K562 (cell line): ENCODE measurements around the gene TACC3. TPM values are rescaled to one million over a fixed set of nuclear protein-coding genes. Genes with fewer than 3 reads are reported as not detected.

Experiments
- GABPA ChIP-seq: fragments of 200-800 bp; sonication (Bioruptor generic); conservative IDR thresholded peaks from 2 replicates; pipeline ENCODE4 v1.6.1; 2016; ENCODE audit warnings: low read depth, missing genetic modification characterization, missing compliant biosample characterization
- NR3C1 ChIP-seq: sonication (generic); formaldehyde crosslinking; IDR thresholded peaks from 2 replicates; pipeline ENCODE4 v1.8.1; 2022; ENCODE audit warnings: missing genetic modification reagents
- RERE ChIP-seq: sonication (generic); formaldehyde crosslinking; IDR thresholded peaks from 2 replicates; pipeline ENCODE4 v1.8.0; 2023; ENCODE audit warnings: missing genetic modification reagents, mild to moderate bottlenecking, borderline replicate concordance
- ZBTB11 ChIP-seq, 3 experiments: fragments of 200-800 bp in 1 of 3; fragments of 250-450 bp in 1 of 3; fragments of 450-650 bp in 1 of 3; sonication (Bioruptor Pico) in 1 of 3; sonication (Bioruptor generic) in 1 of 3; formaldehyde crosslinking in 1 of 3; IDR thresholded peaks; 2 replicates each; pipeline versions ENCODE4 v1.6.1 to v1.8.0; 2016 to 2022; ENCODE audit warnings: mild to moderate bottlenecking in 2 of 3, missing genetic modification characterization in 2 of 3, missing compliant biosample characterization in 1 of 3, moderate library complexity in 1 of 3
- ZNF592 ChIP-seq: fragments of 450-650 bp; IDR thresholded peaks from 2 replicates; pipeline ENCODE4 v1.6.1; 2017; ENCODE audit warnings: antibody characterized with exemption, mild to moderate bottlenecking
- polyA plus RNA-seq, 8 experiments: library from polyadenylated mRNA; depleted of rRNA in 4 of 8; stranded (reverse) in 5 of 8; unstranded in 3 of 8; fragments of >200 nt; fragmentation: Nextera tagmentation in 2 of 8; fragmentation: Illumina TruSeq in 1 of 8; extraction: Ambion mirVana in 2 of 8; extraction: Trizol in 1 of 8; gene quantifications; 2 replicates each; pipeline versions ENCODE4 v1.2.1 to v1.2.3, GENCODE V29; 2011 to 2014; ENCODE audit warnings: inconsistent platforms in 1 of 8, missing spikeins in 1 of 8
- total RNA-seq, 7 experiments: library from RNA; depleted of rRNA in 6 of 7; stranded (reverse); fragments of >200 nt in 6 of 7; fragmentation: Illumina TruSeq in 2 of 7; extraction: Trizol in 2 of 7; gene quantifications; 2 replicates each; pipeline versions ENCODE4 v1.2.1 to v1.2.3, GENCODE V29; 2011 to 2021; ENCODE audit warnings: low replicate concordance in 1 of 7
- TF ChIP-seq, protein P1 (sequence below): fragments of 250-450 bp; sonication (Bioruptor Pico); IDR thresholded peaks from 2 replicates; pipeline ENCODE4 v1.5.1; 2021; ENCODE audit warnings: mild to moderate bottlenecking
- TF ChIP-seq, protein P2 (sequence below): sonication (generic); formaldehyde crosslinking; IDR thresholded peaks from 2 replicates; pipeline ENCODE4 v1.8.0; 2022; ENCODE audit warnings: mild to moderate bottlenecking, missing genetic modification reagents, borderline replicate concordance

Gene TACC3
- total and polyA plus RNA-seq, 9 of the 15 experiments (the other 6 are each of a cell fraction or from before 2014, with no cell fraction given) = 1.9 to 122 (median 55.6) TPM

GRCh38 chr4:1712216-1713002 is 8.9 kb upstream of the TACC3 start, which contains the start of gene SLBP (continued):
- peak; percentile 74 for TF ChIP-seq ZNF592
- TF ChIP-seq NR3C1 = peak; percentile 53
- TF ChIP-seq, protein P1, sequence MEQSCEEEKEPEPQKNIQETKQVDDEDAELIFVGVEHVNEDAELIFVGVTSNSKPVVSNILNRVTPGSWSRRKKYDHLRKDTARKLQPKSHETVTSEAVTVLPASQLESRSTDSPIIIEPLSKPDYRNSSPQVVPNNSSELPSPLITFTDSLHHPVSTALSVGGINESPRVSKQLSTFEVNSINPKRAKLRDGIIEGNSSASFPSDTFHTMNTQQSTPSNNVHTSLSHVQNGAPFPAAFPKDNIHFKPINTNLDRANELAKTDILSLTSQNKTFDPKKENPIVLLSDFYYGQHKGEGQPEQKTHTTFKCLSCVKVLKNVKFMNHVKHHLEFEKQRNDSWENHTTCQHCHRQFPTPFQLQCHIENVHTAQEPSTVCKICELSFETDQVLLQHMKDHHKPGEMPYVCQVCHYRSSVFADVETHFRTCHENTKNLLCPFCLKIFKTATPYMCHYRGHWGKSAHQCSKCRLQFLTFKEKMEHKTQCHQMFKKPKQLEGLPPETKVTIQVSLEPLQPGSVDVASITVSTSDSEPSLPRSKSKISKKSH (CRISPR knock-in tag) = no peak
- TF ChIP-seq RERE (CRISPR knock-in tag) = peak; percentile 65; the same call in 1 of the 2 replicates
- TF ChIP-seq, protein P2, sequence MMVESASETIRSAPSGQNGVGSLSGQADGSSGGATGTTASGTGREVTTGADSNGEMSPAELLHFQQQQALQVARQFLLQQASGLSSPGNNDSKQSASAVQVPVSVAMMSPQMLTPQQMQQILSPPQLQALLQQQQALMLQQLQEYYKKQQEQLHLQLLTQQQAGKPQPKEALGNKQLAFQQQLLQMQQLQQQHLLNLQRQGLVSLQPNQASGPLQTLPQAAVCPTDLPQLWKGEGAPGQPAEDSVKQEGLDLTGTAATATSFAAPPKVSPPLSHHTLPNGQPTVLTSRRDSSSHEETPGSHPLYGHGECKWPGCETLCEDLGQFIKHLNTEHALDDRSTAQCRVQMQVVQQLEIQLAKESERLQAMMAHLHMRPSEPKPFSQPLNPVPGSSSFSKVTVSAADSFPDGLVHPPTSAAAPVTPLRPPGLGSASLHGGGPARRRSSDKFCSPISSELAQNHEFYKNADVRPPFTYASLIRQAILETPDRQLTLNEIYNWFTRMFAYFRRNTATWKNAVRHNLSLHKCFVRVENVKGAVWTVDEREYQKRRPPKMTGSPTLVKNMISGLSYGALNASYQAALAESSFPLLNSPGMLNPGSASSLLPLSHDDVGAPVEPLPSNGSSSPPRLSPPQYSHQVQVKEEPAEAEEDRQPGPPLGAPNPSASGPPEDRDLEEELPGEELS (CRISPR knock-in tag) = 0 out of 2 replicates have a peak, but pooled peaks have one; percentile 23
- TF ChIP-seq GABPA (tag) = peak; percentile 85
- peak in 1 of 3 experiments; percentile 83; a peak in 2 of 6 replicates for TF ChIP-seq ZBTB11 (CRISPR knock-in tag; IDR thresholded peaks at IDR 0.05)
